GM13977 (cell line): ENCODE results near the gene RAB30.

ENCODE experiments used
- DNase-seq: peaks from one replicate; pipeline ENCODE4 v3.0.0; 2012; ENCODE audit warnings: low spot score
- CTCF ChIP-seq: IDR thresholded peaks from 2 replicates; pipeline ENCODE4 v1.5.1; 2012; ENCODE audit warnings: mild to moderate bottlenecking, control low read depth; ENCODE audit not compliant: insufficient read depth; ENCODE audit errors: extremely low read depth, missing control alignments
- in situ Hi-C: fragments of 300-500 bp; cut with MboI; formaldehyde crosslinking; loops from one replicate; pipeline ENCODE4 v1.12.0; 2022; ENCODE audit warnings: low sequenced_read_pairs, low pct_unique_long_range_greater_than_20kb, mixed read lengths, inconsistent platforms; ENCODE audit not compliant: unreplicated experiment

Gene RAB30

GRCh38 chr11:83002522-83002921 lies 69.2 kb downstream of the RAB30 start:
- in situ Hi-C loops: no loop called here

GRCh38 chr11:83002053-83002452 lies 69.6 kb downstream of the RAB30 start:
- in situ Hi-C loops: no loop called here
- no peak for TF ChIP-seq CTCF
- no peak for DNase-seq

More at GRCh38 chr11:83002522-83002921, 69.2 kb downstream of the RAB30 start:
- no peak for DNase-seq
- no peak for TF ChIP-seq CTCF

- in situ Hi-C loops: no loop called here
- DNase-seq: no peak
- TF ChIP-seq CTCF: no peak
Observed at GRCh38 chr11:83000381-83000780, 71.3 kb downstream of the RAB30 start.

GRCh38 chr11:82999232-82999631 lies 72.5 kb downstream of the RAB30 start:
- no peak for TF ChIP-seq CTCF
- in situ Hi-C loops: no loop called here
- no peak for DNase-seq

GRCh38 chr11:82998697-82999096 lies 73.0 kb downstream of the RAB30 start:
- no peak for TF ChIP-seq CTCF
- DNase-seq: no peak
- in situ Hi-C loops: no loop called here

GRCh38 chr11:82996966-82997606 lies 74.6 kb downstream of the RAB30 start:
- no peak for TF ChIP-seq CTCF
- in situ Hi-C loops: no loop called here
- DNase-seq: peak; percentile 65
